NK-92 treated with Interleukin-12 subunit alpha and Interleukin-12 subunit beta, amount 100 ng/mL, for 24 hours (cell line): ENCODE data around the gene MORC4.
"Not testable (repeated sequence)": the region's sequence is repeated elsewhere in the genome, so short reads cannot be mapped to it uniquely, and the experiment has no call there.

ENCODE experiments used
- DNase-seq: peaks from one replicate; lab custom pipeline; 2025; lab: John Stamatoyannopoulos, UW

Gene MORC4

GRCh38 chrX:107000013-107000515 lies at the start of gene MORC4:
TSS of gene MORC4 (minus strand) at chrX:107000212. CDS start at chrX:106999969, 243 bp downstream.
- no peak for DNase-seq

DNA sequence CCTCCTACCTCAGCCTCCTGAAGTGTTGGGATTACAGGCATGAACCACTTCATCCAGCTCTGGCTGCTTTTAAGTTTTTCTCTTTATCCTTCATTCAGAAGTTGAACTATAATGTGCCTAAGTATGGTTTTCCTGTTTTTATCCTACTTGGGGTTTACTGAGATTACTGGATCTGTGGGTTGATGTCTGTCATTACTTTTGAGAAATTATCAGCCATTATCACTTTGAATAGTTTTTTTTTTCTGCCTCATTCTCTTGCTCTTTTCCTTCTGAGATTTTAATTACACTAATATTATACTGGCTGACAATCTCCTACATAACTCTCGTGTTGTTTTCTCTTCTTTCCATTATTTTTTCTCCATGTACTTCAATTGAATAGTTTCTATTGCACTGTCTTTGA lies 47.6 kb upstream of the MORC4 start:
- DNase-seq = no peak

DNA sequence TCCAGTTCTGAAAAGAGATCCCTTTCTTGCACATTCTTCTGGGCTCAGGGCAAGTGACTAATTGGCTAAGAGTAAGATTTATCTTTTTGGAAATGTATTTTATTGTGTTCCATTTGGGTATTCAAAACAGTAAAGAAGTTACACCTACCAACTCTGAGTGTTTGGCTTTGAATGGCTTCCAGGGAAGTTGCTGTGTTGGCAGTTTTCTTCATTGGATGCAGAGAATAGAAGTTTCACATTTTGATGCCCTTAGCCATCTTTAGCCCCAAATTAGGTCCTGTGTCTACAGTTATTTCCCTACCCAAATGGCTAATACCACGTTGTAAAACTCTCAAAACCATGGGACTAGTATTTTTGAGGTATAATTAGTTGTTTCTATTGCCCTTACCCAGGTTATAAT lies 29.7 kb upstream of the MORC4 start:
- no peak for DNase-seq

GRCh38 chrX:107025545-107025944 lies 25.5 kb upstream of the MORC4 start:
- DNase-seq = no peak

DNA sequence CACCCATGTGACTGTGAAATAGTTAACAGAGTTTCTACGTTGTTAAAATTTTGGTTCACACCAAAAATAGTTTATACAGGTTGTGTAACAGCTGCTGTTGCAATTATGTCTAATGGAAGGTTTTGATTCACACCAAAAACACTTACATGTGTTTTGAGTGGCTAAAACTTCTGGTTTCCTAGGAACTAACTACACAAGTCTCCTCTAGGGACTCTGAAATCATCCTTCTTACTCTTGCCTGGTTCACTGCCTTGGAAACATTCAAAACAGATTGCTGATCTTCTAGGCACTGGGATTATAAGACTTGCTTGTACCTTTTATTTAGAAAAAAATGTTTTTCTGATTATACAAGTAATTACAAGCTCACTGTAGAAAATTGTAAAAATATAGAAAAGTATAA lies 14.9 kb upstream of the MORC4 start:
- no peak for DNase-seq

- DNase-seq = no peak
These were observed 8.0 kb upstream of the MORC4 start for GRCh38 chrX:107008034-107008433.

DNA sequence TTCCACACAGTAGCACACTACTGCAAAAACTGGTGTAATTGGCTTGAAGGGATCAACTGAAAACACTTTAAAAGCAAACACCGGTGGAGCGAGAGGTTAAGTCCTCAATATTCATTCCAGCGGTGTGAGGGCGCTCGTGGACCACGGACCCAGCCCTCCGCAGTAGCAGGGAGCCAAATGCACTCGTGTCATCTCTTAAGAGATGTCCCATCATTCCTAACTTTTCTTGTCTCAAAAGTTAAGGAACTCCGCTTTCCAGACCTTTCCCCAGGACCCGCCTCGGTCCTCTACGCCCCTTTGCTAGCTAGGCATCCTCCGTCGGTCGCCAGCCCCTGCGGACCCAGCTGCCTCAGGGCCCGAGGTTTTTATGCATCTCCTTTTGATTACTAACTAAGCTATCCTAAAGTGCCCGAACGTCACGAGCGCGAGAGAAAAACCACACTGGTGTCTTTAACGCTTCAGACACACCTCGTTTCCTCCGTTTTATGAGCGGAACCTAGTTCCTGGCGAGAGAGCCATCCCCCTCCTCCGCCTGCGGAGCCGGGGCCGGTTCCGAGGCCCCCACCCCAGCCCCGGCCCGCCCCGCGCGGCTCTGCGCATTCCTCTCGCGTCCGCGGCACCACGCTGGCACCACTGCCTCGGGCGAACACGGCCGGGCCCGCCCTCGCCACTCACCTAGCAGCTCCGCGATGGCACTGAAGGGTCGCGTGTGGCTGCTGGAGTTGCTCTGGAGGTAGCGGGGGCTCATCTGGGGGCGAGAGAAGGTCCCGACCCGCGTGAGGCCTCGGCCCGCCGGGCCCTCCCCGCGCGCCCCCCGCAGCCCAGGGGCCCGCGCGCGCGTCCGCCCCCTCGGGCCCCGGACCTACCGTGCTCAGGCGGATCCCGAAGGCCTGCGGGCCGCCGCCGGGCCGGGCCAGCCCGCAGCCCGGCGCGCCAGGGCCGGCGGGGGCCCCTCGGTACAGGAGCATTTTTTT lies 723 bp downstream of the MORC4 start:
- DNase-seq = no peak

DNA sequence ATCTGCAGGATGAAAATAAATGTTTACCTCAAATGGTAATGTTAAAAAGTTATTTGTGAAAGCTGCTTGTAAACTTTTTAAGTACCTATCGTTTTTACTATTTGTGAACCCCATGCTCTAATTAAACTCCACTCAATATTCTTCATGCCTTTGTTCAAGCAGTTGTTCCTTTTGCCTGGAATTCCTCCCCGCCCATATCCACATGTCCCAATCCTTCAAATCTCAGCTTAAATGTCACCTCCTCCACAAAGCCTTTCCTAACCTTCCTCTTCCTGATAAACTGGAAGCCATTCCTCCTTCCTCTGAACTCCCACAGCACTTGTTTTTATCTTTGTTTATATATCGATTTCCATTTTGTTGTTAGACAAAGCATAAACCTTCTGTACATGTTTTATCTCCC lies 2.4 kb downstream of the MORC4 start:
- DNase-seq = no peak

DNA sequence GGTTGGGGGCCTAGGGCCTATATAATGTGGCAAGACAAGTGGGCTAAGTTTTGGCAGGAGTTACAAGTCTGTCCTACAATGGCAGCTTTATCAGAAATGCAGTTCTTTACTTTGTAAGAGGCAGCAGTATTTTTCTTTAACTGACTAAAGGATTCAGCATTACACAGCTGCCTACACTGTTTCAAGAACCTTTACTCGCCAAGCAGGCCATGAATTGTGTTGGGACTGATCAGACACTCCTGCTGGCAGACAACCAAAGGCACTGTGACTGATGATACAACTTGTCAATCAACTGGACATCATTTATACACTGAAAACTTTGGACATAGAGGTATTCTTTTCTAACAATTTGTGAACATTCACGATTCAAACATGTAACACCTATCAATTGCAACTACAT lies 4.3 kb downstream of the MORC4 start:
- no peak for DNase-seq

DNA sequence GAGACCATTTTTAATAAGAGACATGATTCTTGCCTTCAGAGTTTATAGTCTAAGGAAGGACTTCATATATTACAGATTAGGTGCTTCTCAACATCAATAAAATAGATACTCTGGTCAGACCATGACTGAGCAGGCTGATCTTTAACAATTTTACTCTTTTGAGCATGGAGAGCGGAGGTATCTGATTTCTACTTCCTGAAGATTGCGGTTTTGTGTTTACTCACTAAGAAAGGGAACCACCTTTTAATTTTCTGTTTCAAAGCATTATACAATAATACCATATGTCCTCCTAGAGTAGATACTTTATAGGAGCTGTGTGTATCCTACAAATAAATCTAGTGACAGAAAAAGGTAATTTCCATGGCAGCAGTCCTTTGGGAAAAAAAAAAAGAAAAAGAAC lies 12.5 kb downstream of the MORC4 start:
- no peak for DNase-seq

DNA sequence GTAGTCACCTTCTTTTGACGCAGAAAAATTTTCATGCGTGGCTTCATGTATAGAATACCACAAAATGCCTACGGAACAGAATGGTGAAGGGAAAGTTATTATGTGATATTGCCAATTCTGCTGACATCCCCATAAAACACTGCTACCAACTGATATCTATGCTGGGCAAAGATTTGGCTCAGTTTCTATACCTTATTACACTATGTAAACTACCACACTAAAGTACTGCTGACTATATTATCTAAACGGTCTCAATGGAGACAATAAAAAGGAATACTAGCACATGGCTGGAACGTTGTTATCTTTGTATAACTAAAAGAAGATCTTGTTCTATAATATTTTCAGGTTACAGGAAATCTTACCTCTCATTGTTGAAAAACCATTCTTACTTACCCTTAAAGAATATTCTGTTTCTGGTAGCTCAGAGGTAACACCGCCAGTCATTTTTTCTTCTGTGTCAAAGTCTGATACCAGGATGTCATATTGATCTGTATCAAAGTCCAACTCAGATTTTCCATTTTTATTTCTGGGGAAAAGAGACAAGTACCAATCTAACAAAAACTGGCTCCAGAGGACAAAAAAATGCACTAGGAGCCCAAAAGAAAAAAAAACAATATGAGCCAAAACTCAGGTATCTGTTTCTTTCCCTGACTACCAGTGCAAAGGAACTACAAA lies 18.9 kb downstream of the MORC4 start:
- DNase-seq = no peak

GRCh38 chrX:106976416-106976815 lies 23.6 kb downstream of the MORC4 start:
- no peak for DNase-seq

DNA sequence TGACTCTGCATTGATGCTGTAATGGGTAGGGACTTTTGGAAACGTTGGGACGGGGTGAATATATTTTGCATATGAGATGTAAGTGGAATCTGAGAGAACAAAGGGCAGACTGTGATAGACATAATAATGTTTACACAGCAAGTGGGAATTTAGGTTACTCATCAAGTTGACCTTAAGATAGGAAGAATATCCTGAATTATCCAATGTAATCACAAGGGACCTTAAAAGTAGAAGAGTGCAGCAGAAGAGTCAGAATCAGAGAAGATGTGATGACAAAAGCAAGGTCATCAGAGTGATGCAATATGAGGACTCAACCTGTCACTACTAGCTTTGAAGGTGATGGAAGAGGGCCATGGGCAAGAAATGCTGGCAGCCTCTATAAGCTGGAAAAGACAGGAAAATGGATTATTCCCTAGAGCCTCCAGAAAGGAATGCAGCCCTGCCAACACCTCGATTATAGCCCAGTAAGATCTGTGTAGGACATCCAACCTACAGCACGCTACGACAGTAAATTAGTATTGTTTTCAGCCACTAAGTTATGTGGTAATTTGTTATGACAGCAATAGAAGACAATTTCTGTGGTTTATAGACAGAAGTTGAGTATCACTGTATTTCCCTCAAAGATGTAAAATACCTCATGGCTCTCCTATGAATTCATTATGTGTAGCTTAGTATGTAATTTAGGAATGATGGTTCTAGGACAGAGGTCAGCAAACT lies 26.4 kb downstream of the MORC4 start:
- DNase-seq = no peak

- DNase-seq = no peak
These were observed 27.1 kb downstream of the MORC4 start for GRCh38 chrX:106972896-106973295.

GRCh38 chrX:106966547-106966946 lies 33.5 kb downstream of the MORC4 start:
- not testable (repeated sequence) for DNase-seq

- no peak for DNase-seq
These were observed 35.7 kb downstream of the MORC4 start for GRCh38 chrX:106964290-106964689.

DNA sequence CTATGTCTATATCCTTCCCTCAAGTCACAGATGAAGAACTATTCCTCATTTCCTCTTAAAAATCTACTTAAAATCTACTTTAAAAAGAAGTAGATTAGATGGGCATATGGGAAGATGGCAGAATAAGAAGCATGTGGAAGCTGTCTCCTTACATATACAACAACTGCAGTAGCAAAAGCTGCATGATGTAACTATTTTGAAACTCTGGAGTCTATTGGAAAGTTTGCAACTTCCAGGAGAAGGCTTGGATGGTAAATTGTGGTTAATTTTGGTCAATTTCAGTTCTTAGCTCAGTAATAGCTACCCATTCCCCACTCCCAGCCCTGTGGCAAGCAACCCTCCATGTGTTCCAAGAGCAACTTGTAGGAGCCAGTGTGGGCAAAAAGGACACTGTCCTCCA lies 36.9 kb downstream of the MORC4 start:
- no peak for DNase-seq

GRCh38 chrX:106959901-106960300 lies 40.1 kb downstream of the MORC4 start:
- DNase-seq = no peak

DNA sequence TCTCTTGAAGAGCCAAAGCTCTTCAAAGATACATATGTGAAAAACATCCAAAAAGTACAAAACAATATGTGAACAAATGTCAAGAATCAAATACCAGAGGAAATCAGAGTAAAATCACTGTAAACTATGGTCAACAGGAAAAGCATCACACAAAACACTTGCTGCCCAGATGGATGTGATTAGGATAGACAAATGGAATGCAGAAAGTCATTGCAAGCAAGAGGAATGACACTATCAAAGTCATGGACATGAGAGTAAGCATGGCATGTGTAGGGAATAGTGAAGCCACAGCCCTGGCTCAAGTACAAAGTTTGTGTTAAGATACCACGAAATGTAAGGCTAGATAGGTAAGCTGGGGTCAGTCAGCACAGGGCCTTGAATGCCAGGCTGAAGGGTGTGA lies 42.2 kb downstream of the MORC4 start:
- DNase-seq = no peak

- no peak for DNase-seq
These were observed 44.8 kb downstream of the MORC4 start for GRCh38 chrX:106955004-106955772.

DNA sequence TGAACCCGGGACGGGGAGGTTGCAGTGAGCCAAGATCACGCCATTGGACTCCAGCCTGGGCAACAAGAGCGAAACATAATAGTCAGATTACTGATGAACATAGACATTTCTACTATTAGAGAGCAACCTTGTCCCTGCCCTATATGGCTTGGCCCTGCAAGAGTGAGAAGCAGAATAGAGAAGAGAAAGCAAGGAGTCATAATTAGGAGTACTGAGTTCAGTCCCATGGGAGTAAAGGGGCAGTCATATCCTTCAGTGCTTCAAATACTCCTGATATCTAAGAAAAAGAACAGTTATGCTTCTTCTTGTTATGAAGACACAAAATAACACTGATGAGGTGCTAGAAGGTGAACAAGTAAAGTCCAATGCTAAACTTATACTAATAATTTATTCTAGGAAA lies 46.0 kb downstream of the MORC4 start:
- DNase-seq = no peak

- DNase-seq = no peak
These were observed 47.0 kb downstream of the MORC4 start for GRCh38 chrX:106952988-106953387.
